Memory B cell (primary cell): ENCODE results near the gene MRPL46.
"Not testable (repeated sequence)": the region's sequence is repeated elsewhere in the genome, so short reads cannot be mapped to it uniquely, and the experiment has no call there.

ENCODE experiments used
- ATAC-seq: fragments of 150-1000 bp; cut with Tn5 transposase; 2 replicates; pipeline ENCODE4 v1.10.0; 2021; ENCODE audit warnings: low read depth, mild to moderate bottlenecking, moderate library complexity
- DNase-seq, 2 donors: peaks; one replicate each; pipeline ENCODE4 v3.0.0; 2022; ENCODE audit warnings: low spot score in 2 of 2
- H3K27ac Mint-ChIP-seq: one replicate; pipeline ENCODE4 v1.8.0; 2022; ENCODE audit warnings: mild to moderate bottlenecking, moderate library complexity, mixed read lengths
- H3K27me3 Mint-ChIP-seq: one replicate; pipeline ENCODE4 v1.8.0; 2022; ENCODE audit warnings: mixed read lengths
- H3K36me3 Mint-ChIP-seq: one replicate; pipeline ENCODE4 v1.8.0; 2022; ENCODE audit warnings: mild to moderate bottlenecking, mixed read lengths
- H3K4me1 Mint-ChIP-seq: one replicate; pipeline ENCODE4 v1.8.0; 2022; ENCODE audit warnings: mixed read lengths
- H3K4me3 Mint-ChIP-seq: one replicate; pipeline ENCODE4 v1.8.0; 2022; ENCODE audit warnings: mild to moderate bottlenecking, moderate library complexity, mixed read lengths
- H3K9me3 Mint-ChIP-seq: one replicate; pipeline ENCODE4 v1.8.0; 2022; ENCODE audit warnings: mixed read lengths

Gene MRPL46

GRCh38 chr15:88490036-88490435 lies 22.8 kb upstream of the MRPL46 start:
- no peak overlapping the region for H3K27ac Mint-ChIP-seq
- H3K27me3 Mint-ChIP-seq = no peaks in the 10 kb centered on the region

GRCh38 chr15:88489321-88489720 lies 22.1 kb upstream of the MRPL46 start:
- Mint-ChIP-seq H3K9me3 (no peaks in the 10 kb centered on the region), H3K27me3 (no peaks in the 10 kb centered on the region), H3K4me1 (peaks cover 2% of the 10 kb centered on the region), H3K27ac (no peak overlapping the region), H3K4me3 (no peak overlapping the region), H3K36me3 (no peaks in the 10 kb centered on the region)
- DNase-seq (no peak), ATAC-seq (no peak)

More at GRCh38 chr15:88490036-88490435, 22.8 kb upstream of the MRPL46 start:
- no peaks in the 10 kb centered on the region for H3K9me3 Mint-ChIP-seq
- H3K4me1 Mint-ChIP-seq = peaks cover 2% of the 10 kb centered on the region
- no peak for DNase-seq
- no peaks in the 10 kb centered on the region for H3K36me3 Mint-ChIP-seq
- no peak overlapping the region for H3K4me3 Mint-ChIP-seq
- ATAC-seq = no peak

GRCh38 chr15:88487796-88488523 lies 20.8 kb upstream of the MRPL46 start:
- Mint-ChIP-seq H3K4me3 (no peak overlapping the region), H3K4me1 (peaks cover 2% of the 10 kb centered on the region), H3K9me3 (no peaks in the 10 kb centered on the region), H3K36me3 (no peaks in the 10 kb centered on the region), H3K27ac (no peak overlapping the region), H3K27me3 (no peaks in the 10 kb centered on the region)
- ATAC-seq = no peak
- no peak for DNase-seq

- Mint-ChIP-seq H3K9me3 (no peaks in the 10 kb centered on the region), H3K36me3 (no peaks in the 10 kb centered on the region), H3K4me1 (peaks cover 2% of the 10 kb centered on the region), H3K4me3 (no peak overlapping the region), H3K27me3 (no peaks in the 10 kb centered on the region), H3K27ac (no peak overlapping the region)
- DNase-seq = no peak
- ATAC-seq = no peak
Observed at GRCh38 chr15:88487178-88487795, 20.1 kb upstream of the MRPL46 start.

- Mint-ChIP-seq H3K27me3 (no peaks in the 10 kb centered on the region), H3K9me3 (no peaks in the 10 kb centered on the region), H3K27ac (no peak overlapping the region), H3K36me3 (peaks cover 5% of the 10 kb centered on the region), H3K4me1 (peaks cover 8% of the 10 kb centered on the region), H3K4me3 (no peak overlapping the region)
- DNase-seq = no peak
- ATAC-seq = no peak
Observed at GRCh38 chr15:88484682-88485331, 17.6 kb upstream of the MRPL46 start.

GRCh38 chr15:88482263-88482662 lies 15.1 kb upstream of the MRPL46 start:
- peaks cover 8% of the 10 kb centered on the region for H3K36me3 Mint-ChIP-seq
- DNase-seq (no peak), ATAC-seq (no peak)
- no peak overlapping the region for H3K4me3 Mint-ChIP-seq
- H3K27ac Mint-ChIP-seq = no peak overlapping the region
- H3K9me3 Mint-ChIP-seq = no peaks in the 10 kb centered on the region
- peaks cover 8% of the 10 kb centered on the region for H3K4me1 Mint-ChIP-seq
- H3K27me3 Mint-ChIP-seq = no peaks in the 10 kb centered on the region

GRCh38 chr15:88480981-88481380 lies 13.8 kb upstream of the MRPL46 start:
- Mint-ChIP-seq H3K36me3 (peaks cover 12% of the 10 kb centered on the region), H3K4me1 (peaks cover 7% of the 10 kb centered on the region), H3K4me3 (no peak overlapping the region), H3K9me3 (no peaks in the 10 kb centered on the region), H3K27me3 (no peaks in the 10 kb centered on the region), H3K27ac (no peak overlapping the region)
- ATAC-seq (no peak), DNase-seq (no peak)

GRCh38 chr15:88479169-88479568 lies 12.0 kb upstream of the MRPL46 start:
- Mint-ChIP-seq H3K27ac (no peak overlapping the region), H3K27me3 (no peaks in the 10 kb centered on the region), H3K4me1 (peaks cover 5% of the 10 kb centered on the region), H3K9me3 (no peaks in the 10 kb centered on the region), H3K36me3 (peaks cover 14% of the 10 kb centered on the region), H3K4me3 (no peak overlapping the region)
- ATAC-seq = no peak
- DNase-seq = no peak

- Mint-ChIP-seq H3K27me3 (no peaks in the 10 kb centered on the region), H3K36me3 (peaks cover 14% of the 10 kb centered on the region), H3K4me3 (no peak overlapping the region), H3K4me1 (peaks cover 5% of the 10 kb centered on the region), H3K27ac (no peak overlapping the region), H3K9me3 (no peaks in the 10 kb centered on the region)
- ATAC-seq (no peak), DNase-seq (no peak)
Observed at GRCh38 chr15:88477904-88478303, 10.7 kb upstream of the MRPL46 start.

GRCh38 chr15:88477126-88477525 lies 9.9 kb upstream of the MRPL46 start:
- Mint-ChIP-seq H3K4me3 (no peak overlapping the region), H3K27me3 (no peaks in the 10 kb centered on the region), H3K36me3 (peaks cover 18% of the 10 kb centered on the region), H3K27ac (no peak overlapping the region), H3K9me3 (no peaks in the 10 kb centered on the region), H3K4me1 (peaks cover 5% of the 10 kb centered on the region)
- no peak for ATAC-seq
- no peak for DNase-seq

- ATAC-seq (peak; percentile 46), DNase-seq (peak in 1 of 2 donors; percentile 16)
- H3K36me3 Mint-ChIP-seq = peaks cover 17% of the 10 kb centered on the region
Observed at GRCh38 chr15:88476635-88477060, 9.5 kb upstream of the MRPL46 start.

GRCh38 chr15:88473661-88474293 lies 6.6 kb upstream of the MRPL46 start:
- not testable (repeated sequence) for H3K27ac Mint-ChIP-seq, H3K9me3 Mint-ChIP-seq, H3K4me1 Mint-ChIP-seq, H3K27me3 Mint-ChIP-seq, ATAC-seq, H3K4me3 Mint-ChIP-seq, DNase-seq
- peaks cover 15% of the 10 kb centered on the region for H3K36me3 Mint-ChIP-seq

More at GRCh38 chr15:88476635-88477060, 9.5 kb upstream of the MRPL46 start:
- Mint-ChIP-seq H3K9me3 (no peaks in the 10 kb centered on the region), H3K27me3 (no peaks in the 10 kb centered on the region), H3K4me3 (no peak overlapping the region), H3K27ac (no peak overlapping the region), H3K4me1 (peaks cover 4% of the 10 kb centered on the region)

- Mint-ChIP-seq H3K36me3 (peaks cover 13% of the 10 kb centered on the region), H3K4me1 (peaks cover 6% of the 10 kb centered on the region), H3K27me3 (no peaks in the 10 kb centered on the region), H3K27ac (no peak overlapping the region), H3K9me3 (no peaks in the 10 kb centered on the region), H3K4me3 (no peak overlapping the region)
- DNase-seq (no peak), ATAC-seq (no peak)
Observed at GRCh38 chr15:88472225-88472624, 5.0 kb upstream of the MRPL46 start.
